RWPE1 (cell line): Measurements from ENCODE around the gene FGF2.

ENCODE experiments used
- CTCF ChIA-PET: fragments of 350-600 bp; sonication (Branson Sonifier 250); formaldehyde crosslinking; extraction: SDS; loops from one replicate; lab custom pipeline; 2021; lab: Yijun Ruan, JAX
- POLR2A ChIA-PET: fragments of 400-600 bp; formaldehyde crosslinking; extraction: SDS; loops from one replicate; lab custom pipeline; 2020; ENCODE audit warnings: antibody characterized with exemption; ENCODE audit not compliant: low non-redundant PET; lab: Yijun Ruan, JAX
- DNase-seq: peaks from one replicate; pipeline ENCODE4 v3.0.0; 2012; ENCODE audit warnings: low spot score
- H3K27ac ChIP-seq: fragments of 450-650 bp; 2 replicates; pipeline ENCODE4 v1.5.1; 2017
- TF ChIP-seq, protein P1 (sequence below): fragments of 450-650 bp; conservative IDR thresholded peaks from 2 replicates; pipeline ENCODE4 v1.5.1; 2017; ENCODE audit warnings: low read depth, mild to moderate bottlenecking

Gene FGF2

DNA sequence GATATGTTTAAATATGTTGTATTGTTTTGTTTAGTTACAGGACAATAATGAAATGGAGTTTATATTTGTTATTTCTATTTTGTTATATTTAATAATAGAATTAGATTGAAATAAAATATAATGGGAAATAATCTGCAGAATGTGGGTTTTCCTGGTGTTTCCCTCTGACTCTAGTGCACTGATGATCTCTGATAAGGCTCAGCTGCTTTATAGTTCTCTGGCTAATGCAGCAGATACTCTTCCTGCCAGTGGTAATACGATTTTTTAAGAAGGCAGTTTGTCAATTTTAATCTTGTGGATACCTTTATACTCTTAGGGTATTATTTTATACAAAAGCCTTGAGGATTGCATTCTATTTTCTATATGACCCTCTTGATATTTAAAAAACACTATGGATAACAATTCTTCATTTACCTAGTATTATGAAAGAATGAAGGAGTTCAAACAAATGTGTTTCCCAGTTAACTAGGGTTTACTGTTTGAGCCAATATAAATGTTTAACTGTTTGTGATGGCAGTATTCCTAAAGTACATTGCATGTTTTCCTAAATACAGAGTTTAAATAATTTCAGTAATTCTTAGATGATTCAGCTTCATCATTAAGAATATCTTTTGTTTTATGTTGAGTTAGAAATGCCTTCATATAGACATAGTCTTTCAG, 68.8 kb downstream of the FGF2 start:
- TF ChIP-seq, protein P1, sequence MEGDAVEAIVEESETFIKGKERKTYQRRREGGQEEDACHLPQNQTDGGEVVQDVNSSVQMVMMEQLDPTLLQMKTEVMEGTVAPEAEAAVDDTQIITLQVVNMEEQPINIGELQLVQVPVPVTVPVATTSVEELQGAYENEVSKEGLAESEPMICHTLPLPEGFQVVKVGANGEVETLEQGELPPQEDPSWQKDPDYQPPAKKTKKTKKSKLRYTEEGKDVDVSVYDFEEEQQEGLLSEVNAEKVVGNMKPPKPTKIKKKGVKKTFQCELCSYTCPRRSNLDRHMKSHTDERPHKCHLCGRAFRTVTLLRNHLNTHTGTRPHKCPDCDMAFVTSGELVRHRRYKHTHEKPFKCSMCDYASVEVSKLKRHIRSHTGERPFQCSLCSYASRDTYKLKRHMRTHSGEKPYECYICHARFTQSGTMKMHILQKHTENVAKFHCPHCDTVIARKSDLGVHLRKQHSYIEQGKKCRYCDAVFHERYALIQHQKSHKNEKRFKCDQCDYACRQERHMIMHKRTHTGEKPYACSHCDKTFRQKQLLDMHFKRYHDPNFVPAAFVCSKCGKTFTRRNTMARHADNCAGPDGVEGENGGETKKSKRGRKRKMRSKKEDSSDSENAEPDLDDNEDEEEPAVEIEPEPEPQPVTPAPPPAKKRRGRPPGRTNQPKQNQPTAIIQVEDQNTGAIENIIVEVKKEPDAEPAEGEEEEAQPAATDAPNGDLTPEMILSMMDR: no peak
- no peak for DNase-seq
- CTCF ChIA-PET: interaction anchor here (0.7 kb wide), 1 partner anchor 139 kb away, joined by 11 read pairs; no protein-coding TSS in a partner anchor
- POLR2A ChIA-PET: no interaction called here
- H3K27ac ChIP-seq: no peak overlapping the region

DNA sequence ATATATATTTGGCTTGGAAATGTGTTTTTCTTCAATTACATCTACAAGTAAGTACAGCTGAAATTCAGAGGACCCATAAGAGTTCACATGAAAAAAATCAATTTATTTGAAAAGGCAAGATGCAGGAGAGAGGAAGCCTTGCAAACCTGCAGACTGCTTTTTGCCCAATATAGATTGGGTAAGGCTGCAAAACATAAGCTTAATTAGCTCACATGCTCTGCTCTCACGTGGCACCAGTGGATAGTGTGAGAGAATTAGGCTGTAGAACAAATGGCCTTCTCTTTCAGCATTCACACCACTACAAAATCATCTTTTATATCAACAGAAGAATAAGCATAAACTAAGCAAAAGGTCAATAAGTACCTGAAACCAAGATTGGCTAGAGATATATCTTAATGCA, 69.6 kb downstream of the FGF2 start:
- H3K27ac ChIP-seq: no peak overlapping the region
- ChIA-PET POLR2A (no interaction called here), CTCF (no interaction called here)
- DNase-seq: no peak
- TF ChIP-seq, protein P1: no peak

DNA sequence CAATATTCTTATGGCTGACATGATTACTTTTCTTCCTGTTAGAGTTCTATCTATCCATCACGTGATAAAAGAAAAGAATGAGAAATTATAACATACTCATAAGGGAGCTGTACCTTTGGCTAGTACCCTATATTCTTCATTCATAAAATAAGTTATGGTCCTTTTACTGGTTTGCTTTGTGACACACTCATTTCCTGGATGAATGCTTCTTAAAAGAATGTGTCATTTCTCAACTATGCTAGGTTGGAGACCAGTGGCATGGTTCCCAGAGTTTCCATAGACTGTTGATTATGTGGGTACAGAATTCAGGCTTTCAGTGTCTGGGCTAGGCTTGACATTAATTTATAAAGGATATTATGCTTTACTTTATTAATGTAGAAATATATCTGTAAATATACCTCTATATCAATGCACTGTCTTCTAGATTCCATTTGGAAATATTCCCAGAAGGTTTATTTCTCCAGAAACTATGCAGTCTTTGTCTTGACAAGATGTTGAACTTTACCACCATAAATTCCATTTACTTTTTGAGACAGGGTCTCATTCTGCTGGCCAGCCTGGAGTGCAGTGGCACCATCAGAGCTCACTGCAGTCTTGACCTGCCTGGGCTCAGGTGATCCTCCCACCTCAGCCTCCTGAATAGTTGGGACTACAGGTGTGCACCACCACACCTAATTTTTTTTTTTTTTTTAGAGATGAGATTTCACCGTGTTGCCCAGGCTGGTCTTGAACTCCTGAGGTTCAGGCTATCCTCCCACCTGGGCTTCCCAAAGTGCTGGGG, 71.9 kb downstream of the FGF2 start:
- DNase-seq: peak; percentile 74
- ChIA-PET POLR2A (no interaction called here), CTCF (no interaction called here)
- TF ChIP-seq, protein P1: no peak
- peak overlapping the region; percentile 86 for H3K27ac ChIP-seq

DNA sequence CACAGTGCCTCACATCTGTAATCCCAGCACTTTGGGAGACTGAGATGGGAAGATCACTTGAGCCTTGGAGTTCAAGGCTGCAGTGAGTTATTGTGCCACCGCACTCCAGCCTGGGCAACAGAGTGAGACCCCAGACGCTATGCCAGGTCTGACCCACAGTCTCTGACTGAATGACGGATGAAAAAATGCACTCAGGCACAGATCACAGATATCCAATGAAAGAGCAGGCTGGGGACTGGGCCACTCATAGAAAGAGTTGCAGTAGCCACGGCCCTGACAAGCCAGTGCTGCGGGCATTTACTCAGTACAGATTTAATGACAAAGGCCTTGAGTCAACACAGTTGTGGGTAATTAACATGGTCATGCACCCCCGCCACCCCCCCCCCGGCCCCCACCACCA, 73.1 kb downstream of the FGF2 start:
- H3K27ac ChIP-seq: peak overlapping the region; percentile 69
- ChIA-PET CTCF (no interaction called here), POLR2A (no interaction called here)
- DNase-seq: no peak
- TF ChIP-seq, protein P1: no peak

DNA sequence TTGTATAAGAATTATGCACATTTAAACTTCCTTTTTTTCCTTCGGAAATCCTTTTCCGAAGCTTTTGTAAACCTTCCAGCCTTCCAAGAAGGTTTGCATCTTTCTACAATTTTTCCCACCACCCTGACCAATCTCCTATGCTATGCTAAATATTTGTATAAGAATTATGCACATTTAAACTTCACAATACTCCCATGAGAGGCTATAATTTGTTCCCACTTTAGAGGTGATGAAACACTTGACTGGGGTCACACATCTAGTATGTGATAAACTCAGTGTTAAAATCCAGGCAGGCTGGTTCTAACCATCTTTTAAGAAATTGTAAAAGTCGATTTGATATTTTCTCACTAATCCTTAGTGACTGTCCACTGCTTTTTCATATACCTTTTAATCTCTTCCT, 73.7 kb downstream of the FGF2 start:
- no peak overlapping the region for H3K27ac ChIP-seq
- TF ChIP-seq, protein P1: no peak
- no peak for DNase-seq
- ChIA-PET POLR2A (no interaction called here), CTCF (no interaction called here)

DNA sequence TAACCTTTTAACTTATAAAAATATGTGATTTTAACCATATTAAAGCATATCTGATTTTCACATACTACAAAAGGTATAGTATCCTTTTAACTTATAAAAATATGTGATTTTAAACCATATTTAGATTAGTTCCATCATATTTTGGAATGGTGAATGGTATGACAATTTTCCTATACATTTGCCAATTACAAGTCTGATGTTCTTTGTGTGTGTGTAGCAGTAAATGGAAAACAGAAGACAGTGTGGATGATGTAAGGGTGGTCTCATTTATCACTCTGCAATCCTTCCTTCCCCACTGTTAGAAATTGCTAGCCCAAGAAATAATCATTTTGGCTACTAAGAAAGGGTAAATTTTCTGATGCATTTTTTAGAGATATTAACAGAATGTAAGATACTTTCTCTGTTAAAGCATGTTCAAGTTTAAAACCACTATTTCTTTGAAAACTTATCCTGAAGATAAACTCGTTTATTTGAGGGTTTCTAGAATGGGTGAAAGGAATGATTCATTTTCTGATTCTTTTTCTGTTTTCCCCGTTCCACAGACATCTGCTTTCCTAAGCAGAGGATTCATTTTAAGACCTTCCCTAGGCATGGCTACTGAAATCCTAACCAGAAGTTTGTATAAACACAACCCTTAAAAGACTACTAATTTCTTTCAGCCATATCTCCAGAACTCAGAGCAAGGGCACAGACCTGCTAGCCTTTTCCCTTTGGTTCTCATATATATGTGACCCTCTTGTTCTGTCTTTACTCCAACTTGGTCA, 74.8 kb downstream of the FGF2 start:
- ChIA-PET CTCF (no interaction called here), POLR2A (no interaction called here)
- DNase-seq: no peak
- TF ChIP-seq, protein P1: no peak
- no peak overlapping the region for H3K27ac ChIP-seq
